ENCODE measurements around the gene NABP2. TPM values are rescaled to one million over a fixed set of nuclear protein-coding genes. Genes with fewer than 3 reads are reported as not detected.

Gene NABP2
- polyA plus RNA-seq, 3 donors = 2.7 to 10.1 (median 3.2) TPM

DNA sequence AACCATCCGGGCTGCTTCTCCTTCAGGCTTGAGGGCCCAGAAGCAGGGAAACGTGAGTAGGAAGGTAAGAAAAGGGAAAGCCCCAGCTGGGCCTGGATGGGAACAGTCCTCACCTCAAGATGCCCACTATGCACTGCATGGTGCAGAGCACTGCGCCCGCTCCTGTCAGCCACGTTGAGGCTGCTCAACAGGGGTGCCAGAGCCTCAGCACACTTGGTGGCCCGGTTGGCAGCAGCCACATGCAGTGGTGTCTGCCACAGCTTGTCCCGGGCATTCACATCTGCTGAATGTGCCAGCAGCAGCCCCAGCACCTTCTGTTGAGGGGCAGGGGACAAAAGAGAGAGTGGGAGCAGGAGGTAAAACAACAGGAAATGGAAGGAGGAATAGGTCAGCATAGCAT is 31.5 kb downstream of the NABP2 start:
- Mint-ChIP-seq H3K4me1 (peaks cover 18% of the 10 kb centered on the region), H3K36me3 (peaks cover 46 to 56% of the 10 kb centered on the region in 2 donors), H3K9me3 (no peaks in the 10 kb centered on the region), H3K4me3 (no peak overlapping the region), H3K27me3 (ENCODE audit: low read depth in 3 of 3) (peaks cover 0 to 1% (median 0%) of the 10 kb centered on the region in 3 donors), H3K27ac (peak overlapping the region in 2 of 7 donors; percentile 32 to 77)
- Histone ChIP-seq H4K20me1 (ENCODE audit: insufficient read depth, low read length) (peaks cover 14% of the 10 kb centered on the region), H3K4me2 (replicated peaks; ENCODE audit: extremely low read depth, low read length, poor library complexity, severe bottlenecking) (no peak overlapping the region), H3K36me3 (replicated peaks in 1 of 2; ENCODE audit: control insufficient read depth in 1 of 2, insufficient read depth in 2 of 2, low read length in 2 of 2) (peaks cover 49 to 59% of the 10 kb centered on the region in 2 donors), H2AFZ (ENCODE audit: insufficient read depth, low read depth, low read length, poor library complexity, severe bottlenecking) (no peak overlapping the region), H3K27ac (ENCODE audit: low read depth in 1 of 2, low read length in 2 of 2) (no peak overlapping the region), H3K4me1 (ENCODE audit: control insufficient read depth in 1 of 2, insufficient read depth in 2 of 2, low read length in 2 of 2) (peaks cover 17 to 18% of the 10 kb centered on the region in 2 donors), H3K9ac (ENCODE audit: insufficient read depth, low read length, poor library complexity, severe bottlenecking) (no peak overlapping the region), H3K4me3 (replicated peaks in 1 of 3; ENCODE audit: low read depth in 2 of 3, low read length in 3 of 3) (no peak overlapping the region), H3K79me2 (ENCODE audit: insufficient read depth, low read length) (peaks cover 18% of the 10 kb centered on the region), H3K9me3 (replicated peaks in 1 of 2; ENCODE audit: control insufficient read depth in 1 of 2, insufficient read depth in 1 of 2, low read length in 2 of 2) (no peaks in the 10 kb centered on the region), H3K27me3 (ENCODE audit: control insufficient read depth in 2 of 2, insufficient read depth in 2 of 2, low read length in 2 of 2) (no peaks in the 10 kb centered on the region)
- WGBS (ENCODE audit: insufficient coverage) = 89% methylated on average over 3 of the region's 7 CpGs
- intact Hi-C loops (cut with micrococcal nuclease) = loop anchor here (5.0 to 10.0 kb wide), 2 partner anchors 48 to 61 kb away; no protein-coding TSS in a partner anchor
- TF ChIP-seq, protein P1, sequence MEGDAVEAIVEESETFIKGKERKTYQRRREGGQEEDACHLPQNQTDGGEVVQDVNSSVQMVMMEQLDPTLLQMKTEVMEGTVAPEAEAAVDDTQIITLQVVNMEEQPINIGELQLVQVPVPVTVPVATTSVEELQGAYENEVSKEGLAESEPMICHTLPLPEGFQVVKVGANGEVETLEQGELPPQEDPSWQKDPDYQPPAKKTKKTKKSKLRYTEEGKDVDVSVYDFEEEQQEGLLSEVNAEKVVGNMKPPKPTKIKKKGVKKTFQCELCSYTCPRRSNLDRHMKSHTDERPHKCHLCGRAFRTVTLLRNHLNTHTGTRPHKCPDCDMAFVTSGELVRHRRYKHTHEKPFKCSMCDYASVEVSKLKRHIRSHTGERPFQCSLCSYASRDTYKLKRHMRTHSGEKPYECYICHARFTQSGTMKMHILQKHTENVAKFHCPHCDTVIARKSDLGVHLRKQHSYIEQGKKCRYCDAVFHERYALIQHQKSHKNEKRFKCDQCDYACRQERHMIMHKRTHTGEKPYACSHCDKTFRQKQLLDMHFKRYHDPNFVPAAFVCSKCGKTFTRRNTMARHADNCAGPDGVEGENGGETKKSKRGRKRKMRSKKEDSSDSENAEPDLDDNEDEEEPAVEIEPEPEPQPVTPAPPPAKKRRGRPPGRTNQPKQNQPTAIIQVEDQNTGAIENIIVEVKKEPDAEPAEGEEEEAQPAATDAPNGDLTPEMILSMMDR (IDR thresholded peaks at IDR 0.05) = no peak
- no peak for DNase-seq

DNA sequence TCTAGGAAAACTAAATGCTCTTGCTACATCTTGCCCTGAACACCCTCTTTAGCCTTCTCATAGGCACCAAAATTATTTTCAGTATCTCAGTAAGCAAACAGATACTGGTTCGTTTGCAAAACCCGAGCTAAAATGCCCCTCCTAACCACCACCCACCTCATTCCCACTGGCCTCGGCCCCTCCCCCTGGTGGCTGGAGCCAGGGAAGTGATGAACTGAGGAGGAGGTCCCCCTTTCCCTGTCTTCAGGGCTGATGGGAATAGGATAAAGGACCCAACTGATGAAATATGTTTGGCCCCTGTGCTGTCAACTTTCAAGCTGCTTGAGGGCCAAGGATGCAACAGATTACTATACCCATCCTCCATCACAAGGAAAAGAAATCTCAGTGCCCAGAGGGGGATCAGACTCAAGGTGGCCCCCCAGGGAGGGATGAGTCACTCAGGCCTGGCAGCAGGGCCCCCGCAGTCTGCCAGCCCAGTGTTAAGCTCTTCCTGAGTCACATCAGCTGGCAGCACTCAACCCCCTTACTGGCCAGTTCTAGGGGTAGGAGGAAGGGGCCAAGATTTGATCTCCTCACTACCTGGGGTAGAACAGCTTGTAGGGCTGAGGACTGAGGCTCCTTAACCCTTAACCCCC is 32.3 kb downstream of the NABP2 start:
- H3K79me2 ChIP-seq (ENCODE audit: insufficient read depth, low read length) = peaks cover 18% of the 10 kb centered on the region

More for the DNA sequence above, 32.3 kb downstream of the NABP2 start:
- Mint-ChIP-seq H3K9me3 (no peaks in the 10 kb centered on the region), H3K4me3 (no peak overlapping the region), H3K27me3 (ENCODE audit: low read depth in 3 of 3) (peaks cover 0 to 2% (median 1%) of the 10 kb centered on the region in 3 donors), H3K36me3 (peaks cover 45 to 50% of the 10 kb centered on the region in 2 donors), H3K27ac (no peak overlapping the region), H3K4me1 (peaks cover 18% of the 10 kb centered on the region)
- Histone ChIP-seq H4K20me1 (ENCODE audit: insufficient read depth, low read length) (peaks cover 14% of the 10 kb centered on the region), H3K27me3 (ENCODE audit: control insufficient read depth in 2 of 2, insufficient read depth in 2 of 2, low read length in 2 of 2) (no peaks in the 10 kb centered on the region), H2AFZ (ENCODE audit: insufficient read depth, low read depth, low read length, poor library complexity, severe bottlenecking) (no peak overlapping the region), H3K9ac (ENCODE audit: insufficient read depth, low read length, poor library complexity, severe bottlenecking) (no peak overlapping the region), H3K9me3 (replicated peaks in 1 of 2; ENCODE audit: control insufficient read depth in 1 of 2, insufficient read depth in 1 of 2, low read length in 2 of 2) (no peaks in the 10 kb centered on the region), H3K4me2 (replicated peaks; ENCODE audit: extremely low read depth, low read length, poor library complexity, severe bottlenecking) (no peak overlapping the region), H3K27ac (ENCODE audit: low read depth in 1 of 2, low read length in 2 of 2) (no peak overlapping the region), H3K4me3 (replicated peaks in 1 of 3; ENCODE audit: low read depth in 2 of 3, low read length in 3 of 3) (no peak overlapping the region), H3K4me1 (ENCODE audit: control insufficient read depth in 1 of 2, insufficient read depth in 2 of 2, low read length in 2 of 2) (peaks cover 17 to 18% of the 10 kb centered on the region in 2 donors), H3K36me3 (replicated peaks in 1 of 2; ENCODE audit: control insufficient read depth in 1 of 2, insufficient read depth in 2 of 2, low read length in 2 of 2) (peaks cover 44 to 55% of the 10 kb centered on the region in 2 donors)
- TF ChIP-seq, protein P1 (IDR thresholded peaks at IDR 0.05) = no peak
- intact Hi-C loops (cut with micrococcal nuclease) = loop anchor here (5.0 to 10.0 kb wide), 2 partner anchors 49 to 62 kb away; no protein-coding TSS in a partner anchor
- no CpG with 5 or more reads among the region's 4 CpGs for WGBS (ENCODE audit: insufficient coverage)
- DNase-seq = no peak

Measured in CD14-positive monocyte (primary cell).